Colonic mucosa (tissue), 4 donors: ENCODE measurements around the gene MRNIP. TPM values are rescaled to one million over a fixed set of nuclear protein-coding genes. Genes with fewer than 3 reads are reported as not detected.

ENCODE experiments used
- DNase-seq: peaks from one replicate; pipeline ENCODE4 v3.0.0-alpha.2; 2020
- H3K27ac ChIP-seq: fragments of 200-600 bp; one replicate; pipeline ENCODE4 v1.8.0; 2021
- H3K27me3 ChIP-seq: fragments of 200-600 bp; one replicate; pipeline ENCODE4 v1.8.0; 2021
- H3K36me3 ChIP-seq: fragments of 200-600 bp; one replicate; pipeline ENCODE4 v1.8.0; 2021
- H3K4me1 ChIP-seq: fragments of 200-600 bp; one replicate; pipeline ENCODE4 v1.8.0; 2021; ENCODE audit warnings: mild to moderate bottlenecking
- H3K4me3 ChIP-seq: fragments of 200-600 bp; one replicate; pipeline ENCODE4 v1.8.0; 2021
- H3K9ac ChIP-seq, 2 donors: one replicate each; pipeline ENCODE4 v1.7.0; 2013; ENCODE audit warnings: control low read depth in 2 of 2, low read depth in 2 of 2, low read length in 2 of 2
- H3K9me3 ChIP-seq: fragments of 200-600 bp; one replicate; pipeline ENCODE4 v1.8.0; 2021
- CTCF ChIP-seq: fragments of 200-600 bp; IDR thresholded peaks from one replicate; pipeline ENCODE4 v1.8.0; 2022; ENCODE audit warnings: antibody characterized with exemption, mild to moderate bottlenecking
- intact Hi-C: fragments of 100-400 bp; cut with DNase I; formaldehyde crosslinking; loops from one replicate; pipeline ENCODE4 v1.14.1; 2022
- total RNA-seq, 2 donors: library from RNA; stranded (reverse); fragmentation: NEBNext Ultra II Directional in 1 of 2; extraction: Animal tissue kit (Norgen Biotek cat#: 25700) in 1 of 2; gene quantifications; one replicate each; pipeline ENCODE4 v1.2.1, GENCODE V29; 2021
- donor health status: healthy.
- donor health status: DM: no; HTN: no; CAD: no.
- donor health status: DM: no; HTN: no; CAD: no.

Gene MRNIP
- total RNA-seq, 2 donors from 2014 or later, result 8.6 to 17.5 TPM

- peak overlapping the region; percentile 81 for H3K27ac ChIP-seq
- no peak for TF ChIP-seq CTCF
- intact Hi-C loops, result loop anchor here (5.0 kb wide), 1 partner anchor 61 kb away; no protein-coding TSS in a partner anchor
These were observed 404 bp downstream of the MRNIP start for GRCh38 chr5:179858241-179858585.

GRCh38 chr5:179854356-179854755 is 4.3 kb downstream of the MRNIP start:
- no peak for DNase-seq

More at GRCh38 chr5:179858241-179858585, 404 bp downstream of the MRNIP start:
- H3K9ac ChIP-seq, result peak overlapping the region; percentile 82 to 89
- no peaks in the 10 kb centered on the region for H3K9me3 ChIP-seq
- no peaks in the 10 kb centered on the region for H3K4me1 ChIP-seq
- peak; percentile 49 for DNase-seq
- peak overlapping the region; percentile 77 for H3K4me3 ChIP-seq
- no peaks in the 10 kb centered on the region for H3K27me3 ChIP-seq
- H3K36me3 ChIP-seq, result peaks cover 4% of the 10 kb centered on the region

GRCh38 chr5:179852993-179853547 is 5.5 kb downstream of the MRNIP start:
- H3K9ac ChIP-seq, result no peak overlapping the region
- TF ChIP-seq CTCF, result no peak
- intact Hi-C loops, result no loop called here
- no peaks in the 10 kb centered on the region for H3K9me3 ChIP-seq
- H3K36me3 ChIP-seq, result peaks cover 4% of the 10 kb centered on the region
- no peaks in the 10 kb centered on the region for H3K27me3 ChIP-seq
- no peaks in the 10 kb centered on the region for H3K4me1 ChIP-seq
- DNase-seq, result no peak
- H3K27ac ChIP-seq, result no peak overlapping the region
- no peak overlapping the region for H3K4me3 ChIP-seq

More at GRCh38 chr5:179854356-179854755, 4.3 kb downstream of the MRNIP start:
- TF ChIP-seq CTCF, result no peak
- H3K9me3 ChIP-seq, result no peaks in the 10 kb centered on the region
- H3K4me1 ChIP-seq, result no peaks in the 10 kb centered on the region
- H3K4me3 ChIP-seq, result no peak overlapping the region
- intact Hi-C loops, result no loop called here
- peaks cover 4% of the 10 kb centered on the region for H3K36me3 ChIP-seq
- H3K27me3 ChIP-seq, result no peaks in the 10 kb centered on the region
- H3K9ac ChIP-seq, result no peak overlapping the region
- no peak overlapping the region for H3K27ac ChIP-seq

GRCh38 chr5:179841621-179842020 is 17.0 kb downstream of the MRNIP start:
- Histone ChIP-seq H3K9ac (no peak overlapping the region), H3K36me3 (peaks cover 5% of the 10 kb centered on the region), H3K27me3 (no peaks in the 10 kb centered on the region), H3K9me3 (no peaks in the 10 kb centered on the region), H3K4me1 (no peaks in the 10 kb centered on the region), H3K27ac (no peak overlapping the region), H3K4me3 (no peak overlapping the region)
- DNase-seq, result no peak
- intact Hi-C loops, result no loop called here
- no peak for TF ChIP-seq CTCF

GRCh38 chr5:179840766-179841165 is 17.9 kb downstream of the MRNIP start:
- no peaks in the 10 kb centered on the region for H3K9me3 ChIP-seq
- no peak overlapping the region for H3K4me3 ChIP-seq
- DNase-seq, result no peak
- no peak overlapping the region for H3K9ac ChIP-seq
- H3K27ac ChIP-seq, result no peak overlapping the region
- H3K27me3 ChIP-seq, result no peaks in the 10 kb centered on the region
- peaks cover 5% of the 10 kb centered on the region for H3K36me3 ChIP-seq
- H3K4me1 ChIP-seq, result no peaks in the 10 kb centered on the region
- no peak for TF ChIP-seq CTCF
- intact Hi-C loops, result no loop called here
